GM10847 (cell line): ENCODE measurements around the gene PLEKHH3.

Experiments used
- POLR2A ChIP-seq: IDR thresholded peaks from 2 replicates; pipeline ENCODE4 v1.6.1; 2011; ENCODE audit not compliant: insufficient read length; ENCODE audit errors: extremely low read depth

Gene PLEKHH3

DNA sequence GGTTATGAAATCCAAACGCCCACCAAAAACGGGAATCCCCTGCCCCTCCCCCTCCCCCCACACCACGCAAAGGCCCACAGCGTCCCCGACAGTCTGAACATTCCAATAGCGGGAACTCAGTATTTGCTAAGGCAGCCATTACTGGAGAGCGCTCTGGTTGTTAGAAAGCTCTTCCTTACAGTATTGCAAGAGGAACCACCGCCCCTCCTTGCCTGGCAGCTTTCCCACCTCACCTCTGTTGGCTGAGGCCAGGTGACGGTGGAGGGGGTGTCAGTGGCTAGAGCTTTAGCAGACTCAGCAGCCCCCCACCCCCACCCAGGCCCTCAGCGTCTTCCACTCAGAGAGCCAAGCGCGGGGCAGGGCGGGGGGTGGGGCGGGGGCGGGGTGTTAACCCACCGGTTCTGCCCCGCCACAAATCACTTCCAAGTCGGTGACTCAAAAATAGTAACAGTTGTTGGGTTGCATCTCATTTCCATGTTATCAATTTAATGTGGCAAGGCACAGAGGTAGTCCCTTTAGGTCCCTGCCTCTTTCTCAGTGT lies 2.2 kb upstream of the PLEKHH3 start:
- TF ChIP-seq POLR2A, result no peak

DNA sequence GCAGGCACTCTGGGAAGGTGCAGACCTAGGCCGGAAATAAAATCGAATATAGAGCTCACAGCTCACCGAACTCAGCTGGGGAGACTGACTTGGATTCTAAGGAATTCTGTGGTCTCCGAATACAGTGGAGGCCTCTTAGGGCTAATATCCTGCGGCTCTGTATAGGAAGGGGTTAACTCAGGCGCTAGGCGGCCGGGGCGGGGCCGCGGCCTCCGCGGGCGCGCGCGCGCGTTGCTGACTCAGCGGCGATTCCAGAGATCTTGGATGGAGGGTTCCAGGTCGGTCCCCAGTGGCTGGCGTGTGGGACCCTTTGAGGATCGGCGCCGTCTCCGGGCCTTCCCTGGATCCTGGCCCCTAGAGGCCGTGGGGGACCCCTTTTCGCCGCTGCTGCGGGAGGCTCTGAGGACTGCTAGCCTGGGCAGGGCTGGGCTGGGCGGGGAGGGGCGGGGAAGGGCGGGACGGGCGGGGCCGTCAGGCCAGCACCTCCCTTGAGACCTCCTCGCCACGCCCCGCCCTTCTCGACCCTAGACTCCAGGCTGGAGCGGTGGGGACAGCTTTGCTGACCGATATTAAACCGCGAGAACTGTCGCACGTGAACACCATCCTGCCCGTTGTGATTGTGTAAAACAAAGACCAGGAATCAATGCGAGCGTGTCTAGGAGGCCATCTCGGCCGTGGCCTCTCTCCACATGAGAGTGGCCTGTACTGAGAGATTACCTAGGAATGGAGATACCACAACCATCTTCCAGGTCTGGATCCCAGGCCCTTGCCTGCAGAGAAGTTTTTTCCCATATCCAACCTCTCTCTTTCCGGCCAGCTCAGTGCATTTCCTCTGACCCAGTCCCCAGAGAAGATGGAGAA lies 1.4 kb upstream of the PLEKHH3 start:
- TF ChIP-seq POLR2A, result peak; percentile 53

DNA sequence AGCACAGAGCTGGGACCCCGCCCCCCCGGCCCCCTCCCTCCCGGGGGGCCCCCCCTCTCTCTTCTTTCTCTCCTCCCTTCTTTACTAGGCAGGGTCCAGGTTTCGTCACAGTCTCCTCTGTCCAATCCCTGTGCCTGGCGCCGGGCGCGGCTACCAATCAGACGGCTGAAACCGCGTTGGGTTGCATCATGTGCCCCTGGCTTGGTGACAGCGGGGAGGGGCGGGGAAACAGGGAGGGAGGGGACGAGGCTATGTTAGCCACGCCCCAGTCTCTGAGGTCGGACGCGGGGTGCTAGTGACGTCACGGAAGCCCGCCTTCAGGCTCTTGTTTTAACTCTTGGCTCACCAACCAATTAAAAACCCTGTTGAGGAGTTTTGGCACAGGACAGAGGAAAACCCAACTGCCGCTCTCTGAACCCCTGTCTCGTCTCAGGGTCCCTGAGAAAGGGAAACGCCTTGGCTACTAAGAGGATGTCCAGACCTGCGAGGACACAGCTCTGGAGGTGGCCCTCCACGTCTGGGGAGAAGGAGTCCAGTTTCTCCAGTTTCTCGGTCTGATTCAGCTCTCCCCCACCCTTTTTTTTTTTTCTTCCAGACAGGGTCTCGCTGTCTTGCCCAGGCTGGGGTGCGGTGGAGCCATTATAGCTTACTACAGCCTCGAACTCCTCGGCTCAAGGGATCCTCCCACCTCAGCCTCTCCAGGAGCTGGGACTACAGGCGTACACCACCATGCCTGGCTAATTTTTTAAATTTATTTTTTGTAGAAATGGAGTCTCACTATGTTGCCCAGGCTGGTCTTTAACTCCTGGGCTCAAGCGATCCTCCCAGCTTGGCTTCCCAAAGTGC lies 441 bp upstream of the PLEKHH3 start:
- peak; percentile 7 for TF ChIP-seq POLR2A

DNA sequence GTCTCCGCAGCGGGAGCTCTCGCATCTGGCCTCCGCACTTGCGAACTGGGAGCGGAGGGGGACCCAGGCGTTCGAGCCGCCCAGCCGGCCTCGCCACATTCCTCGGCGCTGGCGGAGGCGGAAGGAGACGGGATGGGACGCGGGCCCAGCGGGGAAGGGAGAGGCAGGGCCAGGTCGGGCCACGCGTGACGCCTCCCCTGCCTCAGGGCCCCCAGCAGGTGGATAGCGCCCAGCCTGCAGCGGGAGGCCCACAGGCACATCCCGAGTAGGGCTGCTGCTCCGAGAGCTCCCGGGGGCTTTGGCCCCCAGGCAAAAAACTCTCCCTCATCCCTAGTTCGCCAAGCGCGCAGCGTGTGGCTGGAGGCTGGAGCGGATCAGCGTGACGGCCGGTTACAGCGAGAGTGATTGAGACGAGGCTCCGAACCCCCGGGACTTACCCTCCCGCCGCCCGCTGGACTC lies 800 bp downstream of the PLEKHH3 start:
- no peak for TF ChIP-seq POLR2A

DNA sequence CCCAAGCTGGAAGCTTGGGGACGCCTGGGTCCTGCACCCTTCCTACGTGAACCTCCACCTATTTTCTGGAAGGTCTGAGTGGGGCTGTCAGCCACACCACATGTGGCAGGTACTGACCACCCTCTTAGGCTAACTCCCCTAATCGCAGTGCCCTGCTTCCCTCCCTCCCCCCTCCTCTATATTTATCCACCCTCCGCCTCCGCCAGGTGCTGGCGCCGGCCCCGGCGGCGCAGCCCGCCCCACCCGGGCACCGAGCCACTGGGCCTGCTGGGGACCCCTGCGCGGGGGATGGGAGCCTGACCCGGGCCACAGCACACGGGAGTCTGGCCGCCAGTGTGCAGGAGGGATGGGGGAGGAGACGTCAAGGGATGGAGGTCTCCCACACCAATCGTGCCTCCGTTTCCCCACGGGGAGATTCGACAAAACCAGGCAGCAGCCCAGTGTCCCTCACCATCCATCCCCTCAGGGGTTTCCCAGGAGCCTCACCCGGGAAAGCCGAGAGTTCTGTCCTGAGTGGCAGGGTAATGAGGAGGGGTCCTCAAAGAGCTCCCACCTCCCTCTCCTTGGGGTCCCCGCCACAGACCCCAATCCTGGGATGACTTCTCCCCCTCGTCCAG lies 1.3 kb downstream of the PLEKHH3 start:
- no peak for TF ChIP-seq POLR2A

DNA sequence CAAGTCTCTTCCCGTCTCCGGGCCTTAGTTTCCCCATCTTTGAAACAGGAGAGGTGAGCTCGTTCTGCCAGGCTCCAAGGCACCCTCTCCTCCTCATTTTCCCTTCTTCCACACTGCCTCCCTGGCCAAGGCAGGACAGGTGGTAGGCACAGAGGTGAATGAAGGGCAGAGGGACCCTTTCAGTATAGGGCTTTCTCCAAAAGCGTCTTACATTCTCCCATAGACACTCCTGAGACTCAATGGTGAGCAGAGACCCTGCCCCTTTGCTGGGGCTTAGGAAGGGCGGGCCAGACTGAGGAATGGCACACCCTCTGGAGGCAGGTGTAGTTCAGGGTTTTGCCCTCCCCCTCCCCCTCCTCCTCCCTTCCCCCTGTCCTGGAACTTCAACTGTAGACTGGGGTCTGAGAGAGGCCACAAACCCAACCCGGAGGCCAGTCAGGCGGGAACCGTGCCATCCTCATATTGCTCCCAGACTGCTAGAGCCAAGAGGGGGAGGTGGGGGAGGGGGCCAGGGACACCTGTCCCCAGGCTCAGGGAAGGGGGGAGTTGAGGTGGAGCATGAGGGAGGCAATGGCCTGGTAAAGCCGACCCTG lies 1.9 kb downstream of the PLEKHH3 start:
- TF ChIP-seq POLR2A, result no peak

DNA sequence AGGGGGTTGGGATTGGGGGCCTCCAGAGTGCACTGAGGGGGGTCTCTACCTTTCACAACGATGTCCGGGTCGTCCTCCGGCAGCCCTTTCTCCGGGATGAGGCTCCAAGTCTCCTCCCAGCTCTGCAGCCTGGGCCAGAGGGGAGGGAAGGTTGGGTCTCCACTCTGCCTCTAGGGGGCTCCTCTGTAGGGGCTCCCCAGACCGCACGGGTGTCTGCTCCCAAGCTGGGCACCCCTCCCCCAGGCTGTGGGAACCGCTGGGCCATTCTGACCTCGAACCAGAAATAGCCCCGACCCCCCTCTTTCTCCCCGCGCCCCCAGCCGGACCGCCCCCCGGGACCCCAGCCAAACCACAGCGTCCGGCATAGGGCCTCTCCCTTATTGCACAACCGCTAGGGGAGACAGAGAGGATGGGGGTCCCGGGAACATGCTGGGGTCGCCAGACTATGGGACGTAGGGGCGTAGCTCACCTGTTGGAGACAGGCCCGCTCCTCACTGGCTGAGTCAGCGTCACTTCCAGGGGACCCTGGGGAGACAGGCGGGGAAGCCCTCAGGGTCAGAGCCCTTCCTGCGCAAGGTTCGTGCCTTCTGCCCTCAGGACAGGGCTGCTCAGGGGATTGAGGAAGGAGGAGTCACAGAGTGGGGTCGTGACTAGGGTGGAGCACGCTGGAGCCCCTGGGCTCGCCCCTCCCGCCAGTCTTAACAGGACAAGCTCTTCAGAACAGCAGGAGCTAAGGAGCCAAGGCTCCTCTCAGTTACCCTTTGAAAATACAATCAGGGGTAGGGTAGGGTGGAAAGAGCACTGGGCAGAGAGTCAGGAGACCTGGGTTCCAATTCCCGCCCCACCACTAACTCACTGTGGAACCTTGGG lies 2.7 kb downstream of the PLEKHH3 start:
- TF ChIP-seq POLR2A, result no peak

DNA sequence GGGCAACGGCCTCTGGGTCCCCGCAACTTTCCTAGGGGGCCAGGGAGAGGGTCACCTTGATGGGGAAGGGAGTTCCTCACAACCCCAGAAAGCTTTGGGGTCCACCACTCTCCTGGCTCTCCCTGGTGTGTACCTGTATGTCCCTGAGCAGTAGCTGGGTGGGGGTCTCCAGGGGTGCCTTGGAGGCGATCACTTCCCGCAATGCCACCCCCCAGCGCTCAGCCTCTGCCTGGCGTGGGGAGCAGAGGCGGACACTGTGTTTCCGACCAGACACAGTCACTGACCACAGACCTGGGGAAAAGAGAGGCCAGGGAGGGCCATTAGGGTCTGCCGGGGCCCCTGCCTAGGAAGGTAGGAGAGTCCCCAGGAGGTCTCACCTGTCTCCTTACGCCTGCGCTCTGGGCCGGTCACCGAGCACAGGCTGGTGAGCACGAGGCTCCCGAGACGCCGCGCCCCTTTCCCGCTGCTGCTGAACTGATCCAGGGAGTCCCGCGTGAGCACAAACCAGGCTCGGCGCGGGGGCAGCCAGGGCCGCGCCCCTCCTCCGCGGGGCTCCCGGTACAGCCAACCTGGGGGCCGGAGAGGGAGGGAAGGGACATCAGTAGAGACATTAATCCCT lies 3.4 kb downstream of the PLEKHH3 start:
- no peak for TF ChIP-seq POLR2A

DNA sequence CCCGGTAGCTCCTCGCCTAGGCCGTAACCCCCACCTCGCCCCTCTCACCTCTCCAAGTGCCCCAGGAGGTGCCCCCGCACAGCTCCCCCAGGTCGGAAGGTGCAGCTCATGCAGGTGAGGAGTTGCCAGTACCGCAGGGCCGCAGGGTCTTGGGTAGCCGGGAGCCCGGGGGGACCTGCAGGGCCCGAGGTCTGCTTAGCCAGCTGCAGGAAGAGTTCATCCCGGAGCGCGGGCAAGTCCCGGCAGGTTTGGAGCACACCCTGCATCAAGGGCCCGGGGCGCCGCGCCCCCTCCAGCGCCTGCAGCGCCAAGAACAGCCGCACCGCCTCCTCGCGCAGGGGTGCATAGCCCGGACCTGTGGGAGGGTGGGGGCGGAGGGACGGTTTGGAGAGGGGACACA lies 4.8 kb downstream of the PLEKHH3 start:
- TF ChIP-seq POLR2A, result no peak

DNA sequence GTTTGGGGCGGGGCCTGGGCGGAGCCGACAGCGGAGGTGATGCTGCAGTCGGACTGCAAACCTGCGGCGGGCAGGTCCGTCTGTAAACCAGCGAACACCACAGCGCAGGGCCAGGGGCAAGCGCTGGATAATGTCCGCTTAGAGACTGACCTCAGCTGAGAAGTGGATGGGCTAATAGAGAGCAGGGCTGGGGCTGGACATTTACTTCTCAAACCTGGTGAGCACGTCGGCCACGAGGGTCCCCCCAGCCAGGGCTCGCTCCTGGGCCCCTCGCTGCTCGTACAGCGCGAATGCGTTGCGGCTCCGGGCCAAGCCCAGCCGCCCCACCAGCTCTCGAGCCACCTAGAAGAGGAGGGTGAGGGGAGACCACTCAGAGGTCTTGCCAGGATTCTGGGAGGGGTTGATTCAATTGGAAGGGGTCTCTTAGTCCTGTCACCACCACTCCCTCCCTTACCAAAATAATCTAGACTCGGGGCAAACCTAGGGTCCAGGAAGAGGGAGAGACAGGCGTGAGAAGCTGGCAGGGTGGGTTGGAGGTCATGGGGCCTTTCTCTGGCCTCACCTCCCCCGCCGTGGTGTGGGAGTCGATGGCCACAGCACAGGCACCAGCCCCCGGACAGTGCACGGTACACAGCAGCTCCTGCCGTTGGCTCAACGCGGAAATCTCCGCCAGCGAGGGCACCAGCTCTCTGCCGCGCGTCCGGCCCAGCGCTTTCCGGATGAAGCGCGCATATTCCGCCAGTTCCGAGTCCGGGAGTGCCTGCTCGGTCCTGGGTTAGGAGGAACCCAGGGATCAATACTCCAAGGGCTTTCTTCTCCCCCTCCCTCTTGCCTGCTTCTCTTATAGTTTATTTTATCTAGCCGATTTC lies 5.8 kb downstream of the PLEKHH3 start:
- no peak for TF ChIP-seq POLR2A

DNA sequence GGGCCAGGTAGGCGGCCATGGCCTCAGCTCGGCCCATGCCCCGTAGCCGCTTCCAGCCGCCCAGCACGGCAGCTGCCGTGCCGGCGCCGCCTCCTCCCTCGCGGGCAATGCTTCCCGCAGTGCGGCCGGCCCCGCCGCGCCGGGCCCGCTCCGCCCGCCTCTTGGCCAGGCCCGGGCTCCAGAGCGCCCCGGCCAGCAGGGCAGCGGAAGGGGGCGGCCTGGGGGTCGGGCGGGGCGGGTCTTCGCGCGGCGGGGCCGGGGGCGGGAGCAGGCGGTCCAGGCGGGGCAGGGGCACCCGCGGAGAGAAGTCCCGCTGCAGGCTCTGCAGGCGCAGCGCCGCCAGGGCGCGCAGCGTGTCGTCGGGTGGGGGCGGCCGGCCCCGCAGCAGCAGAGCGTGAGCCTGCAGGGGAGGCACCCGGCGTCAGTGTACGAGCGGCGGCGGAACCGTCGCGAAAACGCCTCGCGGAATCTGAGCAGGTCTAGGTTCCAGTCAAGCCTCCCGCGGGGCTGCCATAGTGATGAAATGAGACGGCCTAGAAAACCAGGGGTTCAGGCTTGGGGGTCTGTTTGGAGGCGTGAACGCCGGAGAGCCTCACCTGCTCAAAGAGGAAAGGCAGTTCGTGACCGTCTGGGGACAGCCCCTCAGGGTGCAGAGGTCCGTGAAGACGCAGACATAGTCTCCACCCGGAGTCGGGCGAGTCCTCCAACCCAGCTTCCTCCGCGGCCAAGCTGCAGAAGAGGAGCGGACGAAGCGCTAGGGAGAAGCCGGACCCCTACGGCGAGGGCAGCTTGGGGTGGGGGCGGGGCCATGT lies 6.6 kb downstream of the PLEKHH3 start:
- no peak for TF ChIP-seq POLR2A

DNA sequence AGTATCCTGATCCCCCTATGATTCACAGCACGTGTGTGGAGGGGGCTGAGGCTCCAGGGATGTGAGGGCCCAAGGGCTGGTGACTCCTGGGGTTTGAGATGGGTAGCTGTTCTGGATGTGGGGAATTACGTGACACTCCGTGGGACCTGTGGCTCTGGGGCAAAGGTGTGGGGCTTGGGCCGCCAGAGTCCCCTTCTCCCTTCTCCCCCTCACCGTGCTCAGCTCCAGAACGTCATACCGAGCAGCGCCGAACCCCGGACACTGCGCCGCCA lies 7.2 kb downstream of the PLEKHH3 start:
- no peak for TF ChIP-seq POLR2A
